Activated CD4-positive, alpha-beta T cell treated with anti-CD3 and anti-CD28 coated beads, Interleukin-2, amount 50 U/mL, for 24 hours (primary cell): Measurements from ENCODE around the gene EIF4E1B.

Experiments
- DNase-seq, 2 donors: peaks; one replicate each; pipeline ENCODE4 v3.0.0-alpha.2; 2020; ENCODE audit warnings: low read depth in 1 of 2, low spot score in 1 of 2

Gene EIF4E1B

DNA sequence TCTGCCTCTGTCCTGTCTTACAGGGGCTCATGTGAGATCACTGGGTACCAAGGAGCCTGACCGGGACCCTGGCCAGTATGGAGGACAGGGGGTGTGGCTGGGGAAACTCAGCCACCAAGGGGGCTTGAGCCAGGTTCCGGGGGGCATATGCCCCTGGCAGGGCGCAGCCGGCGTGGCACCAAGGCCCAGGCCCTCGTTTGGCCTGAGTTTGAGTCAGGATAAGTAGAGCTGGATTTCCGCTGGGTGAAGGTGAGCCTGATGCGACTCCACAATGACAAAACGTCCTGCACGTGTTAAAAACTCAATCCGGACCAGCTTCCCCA, 16.2 kb downstream of the EIF4E1B start:
- no peak for DNase-seq

DNA sequence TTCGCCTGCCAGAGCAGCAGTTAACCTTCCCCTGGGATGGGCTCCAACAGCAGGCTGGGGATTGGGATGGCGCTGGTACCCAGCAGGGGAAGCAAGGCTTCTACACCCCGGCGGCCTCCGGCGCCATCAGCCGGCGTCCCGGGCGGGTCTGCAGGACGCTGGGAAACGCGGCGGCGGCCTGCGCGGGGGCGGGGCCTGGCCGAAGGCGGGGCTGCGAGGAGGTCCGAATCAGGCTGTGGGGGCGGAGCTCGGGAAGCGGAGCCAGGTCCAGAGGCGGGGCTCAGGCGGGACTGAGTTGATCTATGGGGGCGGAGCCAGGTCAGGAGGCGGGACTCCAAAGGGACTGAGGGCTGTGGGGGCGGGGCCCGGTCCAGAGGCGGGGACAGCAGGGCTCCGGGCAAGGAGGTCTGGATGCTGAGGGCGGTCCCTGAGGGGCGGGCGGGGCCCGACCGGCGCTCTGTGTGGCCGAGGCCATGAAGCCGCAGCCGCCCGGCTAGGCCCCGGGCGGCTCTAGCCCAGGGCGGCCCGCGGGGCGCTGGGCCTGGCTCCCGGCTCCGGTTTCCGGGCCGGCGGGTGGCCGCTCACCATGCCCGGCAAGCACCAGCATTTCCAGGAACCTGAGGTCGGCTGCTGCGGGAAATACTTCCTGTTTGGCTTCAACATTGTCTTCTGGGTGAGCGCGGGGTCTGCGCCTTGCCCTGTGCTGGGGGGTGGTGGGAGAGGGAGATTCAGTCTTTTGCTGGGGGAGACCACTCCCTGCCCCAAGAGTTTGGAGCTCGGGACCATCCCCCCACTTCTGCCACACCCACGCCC, 16.8 kb downstream of the EIF4E1B start, which contains the start of gene TSPAN17:
TSPAN17 (plus strand) TSS at position 455 of the 813 bp plus-strand sequence; CDS start at position 587, 132 bp downstream.
- DNase-seq, result peak; percentile 95 to 98

DNA sequence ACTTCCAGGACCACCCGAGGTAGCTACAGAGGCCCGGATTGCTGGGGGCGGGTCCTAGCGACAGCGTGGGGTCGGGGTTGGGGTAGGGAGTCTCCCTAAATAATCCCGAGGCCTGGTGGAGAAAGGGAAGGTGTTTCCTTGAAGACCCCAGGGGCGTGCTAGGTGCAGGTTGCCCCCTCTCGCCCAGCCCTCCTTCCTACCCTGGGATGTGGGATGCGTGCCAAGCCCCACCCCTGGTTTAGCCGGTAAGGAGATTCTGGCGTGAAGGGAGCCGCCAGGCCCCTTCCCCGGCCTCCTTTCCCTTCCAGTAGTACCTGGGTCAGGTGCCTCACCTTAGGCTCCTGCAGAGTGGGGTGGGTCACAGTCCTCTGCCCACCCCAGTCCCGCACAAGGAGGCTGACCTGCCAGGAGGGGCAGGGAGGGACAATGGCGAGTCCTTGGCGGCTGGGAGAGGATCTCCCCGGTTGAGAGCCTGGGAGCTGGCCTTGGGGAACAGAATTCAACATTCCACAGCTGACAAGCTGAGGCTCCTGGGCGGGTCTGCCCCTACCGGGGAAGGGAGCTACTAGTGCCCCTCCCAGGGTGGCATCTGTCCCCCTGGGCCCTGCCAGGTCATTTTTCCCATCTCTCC, 17.5 kb downstream of the EIF4E1B start:
- no peak for DNase-seq

DNA sequence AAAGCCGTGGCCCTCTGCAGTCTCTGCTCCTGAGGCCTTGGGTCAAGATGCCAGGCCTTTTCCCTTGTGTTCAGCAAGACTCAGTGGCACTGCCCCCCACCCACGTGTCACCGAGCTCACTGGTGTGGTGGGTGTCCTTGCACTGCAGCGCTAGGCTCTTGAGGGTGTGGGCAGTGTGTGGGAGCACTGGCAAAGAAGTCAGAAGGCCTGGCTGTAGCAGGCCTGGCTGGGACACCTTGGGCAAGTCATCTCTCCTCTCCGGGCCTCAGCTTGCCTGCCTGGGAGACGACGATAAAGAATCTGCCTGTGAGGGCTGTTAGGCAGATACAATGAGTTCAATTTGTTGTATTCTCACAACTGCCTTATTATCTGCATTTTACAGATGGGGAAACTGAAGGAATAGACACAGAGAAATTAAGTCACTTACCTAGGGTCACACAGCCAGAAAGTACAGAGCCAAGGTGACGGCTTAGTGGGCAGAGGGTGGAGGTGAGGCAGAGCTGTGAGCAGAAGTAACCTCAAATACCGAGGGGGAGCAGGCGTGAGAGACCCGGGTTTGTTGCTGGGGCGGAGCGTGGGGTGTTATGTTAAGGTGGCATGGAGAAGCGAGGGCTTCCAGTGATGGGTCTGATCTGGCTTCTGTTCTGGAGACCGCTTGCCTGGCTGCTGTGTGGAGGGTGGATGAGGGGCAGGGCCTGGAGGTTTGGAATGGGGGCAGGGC, 18.2 kb downstream of the EIF4E1B start:
- no peak for DNase-seq

DNA sequence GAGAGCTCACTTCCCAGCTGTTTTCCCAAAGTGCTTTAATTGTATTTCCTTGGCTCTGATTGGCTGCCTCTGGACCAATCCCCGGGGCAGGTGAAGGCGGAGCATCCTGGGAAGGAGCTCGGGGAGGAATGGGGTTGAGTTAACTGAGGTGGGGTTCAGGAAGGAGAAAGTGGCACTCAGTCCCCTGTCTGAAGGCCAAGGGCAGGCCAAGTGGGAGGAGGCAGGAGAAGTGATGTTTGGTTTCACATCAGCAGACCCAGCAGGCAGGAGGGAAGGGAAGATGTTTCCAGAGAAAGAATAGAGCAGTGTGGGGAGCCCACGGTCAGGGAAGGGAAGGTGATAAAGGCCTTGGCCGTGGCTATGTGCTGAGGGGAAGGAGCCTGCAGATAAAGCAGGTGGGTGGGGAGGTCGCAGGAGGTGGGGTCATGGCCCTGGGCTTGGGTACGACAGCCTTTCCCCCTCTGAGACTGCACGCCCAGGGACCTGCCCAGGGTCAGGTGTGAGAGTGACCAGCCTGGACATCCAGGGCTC, 19.9 kb downstream of the EIF4E1B start:
- no peak for DNase-seq

DNA sequence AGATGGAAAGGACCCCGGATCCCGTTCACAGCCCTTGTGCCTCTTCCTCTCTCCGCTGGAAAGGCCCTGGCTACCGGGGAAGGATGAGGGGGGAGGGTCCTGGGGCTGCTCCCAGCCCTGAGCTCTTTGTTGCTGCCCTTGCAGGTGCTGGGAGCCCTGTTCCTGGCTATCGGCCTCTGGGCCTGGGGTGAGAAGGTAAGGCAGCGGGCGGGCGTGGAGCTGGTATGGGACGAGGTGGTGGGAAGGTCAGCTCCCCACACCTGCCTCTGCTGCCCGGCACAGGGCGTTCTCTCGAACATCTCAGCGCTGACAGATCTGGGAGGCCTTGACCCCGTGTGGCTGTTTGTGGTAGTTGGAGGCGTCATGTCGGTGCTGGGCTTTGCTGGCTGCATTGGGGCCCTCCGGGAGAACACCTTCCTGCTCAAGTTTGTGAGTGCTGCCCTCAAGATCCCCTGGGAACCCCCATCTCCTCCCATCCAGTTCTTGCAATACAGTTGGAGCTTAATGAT, 21.1 kb downstream of the EIF4E1B start:
- no peak for DNase-seq

DNA sequence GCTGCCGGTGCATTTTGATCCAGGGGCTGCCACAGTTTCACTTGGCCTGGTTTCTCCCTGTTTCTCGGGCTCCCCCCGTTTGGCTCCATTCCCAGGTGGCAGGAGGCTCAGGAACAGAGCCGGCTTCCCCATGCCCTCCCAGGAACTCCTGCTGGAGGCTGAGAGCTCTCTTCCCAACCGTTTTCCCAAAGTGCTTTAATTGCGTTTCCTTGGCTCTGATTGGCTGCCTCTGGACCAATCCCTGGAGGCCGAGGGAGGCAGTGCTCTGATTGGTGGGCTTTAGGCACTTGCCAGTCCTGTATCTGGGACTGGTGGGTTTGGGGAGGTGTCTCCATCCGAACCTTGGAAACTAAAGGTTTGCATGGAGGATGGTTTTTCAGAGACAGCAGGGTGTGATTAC, 21.7 kb downstream of the EIF4E1B start:
- DNase-seq, result no peak

DNA sequence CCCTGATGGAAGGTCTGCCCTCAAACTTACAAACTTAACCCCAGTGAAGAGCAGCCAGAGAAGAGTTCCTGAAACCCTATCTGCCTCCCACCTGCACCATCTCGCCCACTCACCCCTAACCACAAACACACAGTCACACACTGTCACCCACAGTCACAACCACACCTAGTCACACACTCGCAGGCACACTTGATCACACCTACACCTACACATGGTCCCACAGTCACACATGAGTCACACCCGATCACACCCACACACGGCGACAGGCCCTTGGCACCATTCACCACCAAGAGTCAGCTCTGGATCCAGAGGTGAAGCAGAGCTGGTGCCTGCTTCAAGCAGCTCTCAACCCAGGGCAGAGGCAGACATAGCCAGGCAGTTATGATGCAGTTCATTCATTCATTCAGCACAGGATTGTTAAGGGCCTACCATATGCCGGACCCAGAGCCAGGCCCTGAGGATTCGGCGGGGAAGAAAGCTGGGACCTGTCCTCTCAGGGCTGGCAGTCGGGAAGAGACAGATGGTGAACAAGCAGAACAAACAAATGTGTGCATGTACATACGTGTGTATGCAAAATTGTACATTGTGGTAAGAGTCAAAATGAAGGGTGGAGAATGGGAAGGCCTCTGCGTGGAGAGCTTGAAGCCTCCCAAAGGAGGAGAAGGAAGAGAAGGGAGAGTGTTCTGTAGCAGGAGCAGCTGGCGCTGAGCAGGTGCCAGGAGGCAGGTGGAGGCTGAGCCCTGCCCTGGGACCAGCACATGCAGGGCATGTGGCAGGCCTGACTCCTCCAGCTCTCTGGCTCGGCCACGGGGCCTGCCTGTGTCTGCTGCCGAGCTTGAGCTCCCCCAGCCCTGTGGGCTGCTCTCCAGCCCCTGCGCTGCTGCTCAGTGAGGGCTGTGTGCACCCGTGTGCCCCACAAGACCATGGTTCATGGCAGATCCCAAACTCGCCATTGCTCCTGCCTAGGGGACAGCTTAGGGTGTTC, 23.2 kb downstream of the EIF4E1B start:
- peak; percentile 68 to 78 for DNase-seq

DNA sequence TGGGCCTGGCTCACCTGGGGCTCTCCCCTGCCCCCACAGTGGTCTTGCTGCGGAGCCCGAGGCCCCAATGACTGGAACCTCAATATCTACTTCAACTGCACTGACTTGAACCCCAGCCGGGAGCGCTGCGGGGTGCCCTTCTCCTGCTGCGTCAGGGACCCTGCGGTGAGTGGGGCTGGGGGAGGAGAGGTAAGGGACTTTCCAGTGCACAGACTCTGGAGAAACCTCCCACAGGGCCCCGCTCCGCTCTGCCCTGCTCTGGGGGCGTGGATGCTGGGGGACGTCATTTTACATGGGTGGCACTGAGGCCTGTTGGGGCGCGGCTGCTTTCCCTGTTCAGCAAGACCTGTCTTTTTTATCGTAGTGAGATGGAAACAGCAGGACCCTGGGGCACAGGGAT, 24.4 kb downstream of the EIF4E1B start:
- no peak for DNase-seq

DNA sequence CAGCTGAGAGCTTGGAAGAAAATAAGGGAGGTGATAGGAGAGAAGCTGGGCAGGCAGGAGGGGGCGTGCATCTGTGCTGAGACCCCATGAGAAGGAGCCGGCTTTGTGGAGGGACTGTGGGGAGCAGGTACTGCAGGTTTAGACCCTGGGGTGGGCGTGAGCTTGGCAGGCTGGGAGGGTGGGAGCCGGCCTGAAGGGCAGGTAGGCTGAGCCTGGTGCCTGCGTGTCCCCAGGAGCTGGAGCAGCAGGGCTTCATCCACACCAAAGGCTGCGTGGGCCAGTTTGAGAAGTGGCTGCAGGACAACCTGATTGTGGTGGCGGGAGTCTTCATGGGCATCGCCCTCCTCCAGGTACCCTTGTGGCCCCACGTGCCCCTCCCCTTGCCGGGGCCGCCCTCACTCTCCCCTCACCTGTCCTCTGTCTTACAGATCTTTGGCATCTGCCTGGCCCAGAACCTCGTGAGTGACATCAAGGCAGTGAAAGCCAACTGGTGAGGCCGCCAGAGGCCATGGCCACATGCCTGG, 26.1 kb downstream of the EIF4E1B start:
- DNase-seq, result no peak

DNA sequence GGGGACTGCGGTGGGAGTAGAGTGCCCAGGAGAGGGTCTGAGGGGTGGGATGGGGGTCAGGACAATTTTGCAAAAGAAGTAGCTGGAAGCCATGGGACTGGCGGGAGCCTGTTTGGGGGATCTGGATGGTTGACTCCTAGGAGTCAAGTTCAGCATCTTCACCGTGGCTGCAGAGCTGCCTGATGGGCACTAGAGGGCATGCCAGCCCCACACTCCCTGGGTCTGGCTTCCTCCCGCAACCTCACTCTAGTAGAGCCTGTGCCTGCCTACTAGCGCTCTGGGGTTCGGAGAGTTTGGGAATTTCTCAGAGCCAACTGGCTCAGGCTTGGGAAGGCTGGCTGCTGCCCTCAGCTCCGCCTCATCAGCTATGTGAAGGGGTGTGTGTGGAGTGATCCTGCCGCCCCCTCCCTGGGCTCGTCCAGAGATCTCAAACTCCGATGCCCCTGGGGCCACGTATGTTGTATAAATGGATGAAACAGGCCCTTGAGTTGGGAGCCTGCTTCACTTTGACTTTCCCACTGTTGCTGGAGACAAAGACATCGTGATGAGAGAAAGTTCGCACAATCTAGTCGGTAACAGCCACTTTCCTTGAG, 27.6 kb downstream of the EIF4E1B start:
- peak; percentile 51 to 61 for DNase-seq

DNA sequence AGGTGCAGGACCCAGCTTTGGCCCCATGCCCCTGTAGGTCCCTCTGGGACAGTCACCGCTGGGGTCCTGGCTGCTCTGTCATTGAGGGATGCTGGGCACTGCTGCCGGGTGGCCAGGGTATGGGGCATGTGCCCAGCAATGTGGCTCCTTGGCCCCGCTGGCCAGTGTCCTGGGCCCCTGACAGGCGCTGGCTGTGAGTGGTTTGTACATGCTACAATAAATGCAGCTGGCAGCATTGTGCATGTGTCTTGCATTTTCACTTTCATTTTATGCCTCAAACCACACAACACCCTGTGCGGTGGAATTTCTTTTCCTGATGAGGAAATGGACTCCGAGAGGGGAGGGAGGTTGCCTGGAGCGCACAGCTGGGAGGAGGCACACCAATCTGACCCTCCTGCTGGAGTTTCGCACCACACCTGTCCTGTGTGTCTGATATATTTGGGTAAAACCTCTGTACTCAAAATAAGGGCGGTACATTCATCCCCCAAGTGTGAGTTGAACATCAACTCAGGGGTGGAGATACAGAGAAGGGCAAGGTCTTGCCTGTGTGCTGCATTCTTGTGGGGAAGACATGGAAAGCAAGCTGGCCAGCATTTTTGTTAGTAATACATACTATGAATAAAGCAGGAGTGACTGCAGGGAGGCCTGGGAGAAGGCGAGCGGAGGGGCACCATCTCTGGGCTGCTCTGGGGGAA, 28.5 kb downstream of the EIF4E1B start:
- DNase-seq, result no peak

DNA sequence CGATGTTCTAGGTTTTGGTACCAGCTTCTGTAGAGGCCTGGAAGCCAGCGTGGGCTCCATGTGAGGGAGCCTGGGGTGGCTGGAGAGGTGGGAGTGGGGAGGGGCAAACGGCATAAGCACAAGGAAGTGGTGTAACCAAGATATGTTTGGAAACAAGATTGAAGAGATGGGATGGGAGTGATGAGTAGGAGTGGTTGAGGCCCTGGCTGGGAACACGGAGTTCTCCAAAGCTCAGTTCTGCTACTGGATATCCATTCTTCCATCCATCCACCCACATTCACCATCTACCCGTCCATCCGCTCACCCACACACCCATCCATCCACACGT, 29.0 kb downstream of the EIF4E1B start:
- no peak for DNase-seq

DNA sequence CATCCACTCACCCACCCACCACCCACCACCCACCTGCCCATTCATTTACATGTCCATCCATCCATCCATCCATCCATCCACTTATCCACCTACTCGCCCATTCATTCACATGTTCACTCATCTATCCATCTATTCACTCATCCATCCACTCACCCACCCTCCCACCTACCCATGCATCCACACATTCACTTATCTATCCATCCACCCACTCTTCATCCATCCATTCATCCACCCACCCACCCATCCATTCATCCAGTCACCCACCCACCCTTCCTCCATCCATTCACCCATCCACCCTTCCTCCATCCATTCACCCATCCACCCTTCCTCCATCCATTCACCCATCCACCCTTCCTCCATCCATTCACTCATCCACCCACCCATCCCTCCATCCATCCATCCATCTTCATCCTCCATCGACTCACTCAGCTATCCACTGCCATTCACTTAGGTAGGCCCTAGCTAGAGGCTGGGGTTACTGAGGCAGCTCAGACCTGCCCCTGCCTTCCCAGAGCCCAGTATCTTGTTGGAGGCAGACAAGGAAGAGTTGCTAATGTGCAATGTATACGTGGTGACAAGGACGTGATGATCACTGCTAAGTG, 29.5 kb downstream of the EIF4E1B start:
- DNase-seq, result no peak

DNA sequence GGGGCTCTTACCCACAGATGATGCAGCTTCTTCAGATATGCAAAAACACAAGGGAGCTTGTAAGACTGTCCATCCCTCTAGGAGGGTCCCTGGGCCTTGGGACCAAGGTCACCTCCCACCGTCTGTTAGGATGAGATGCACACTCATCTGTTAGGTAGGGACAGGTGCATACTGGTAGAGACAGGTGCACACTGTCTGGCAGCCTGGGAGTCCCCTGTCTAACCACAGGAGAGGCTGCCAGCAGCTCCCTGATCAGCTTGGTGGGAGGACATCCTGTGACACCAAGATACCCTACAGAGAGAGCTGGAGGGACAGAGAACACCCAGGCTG, 30.0 kb downstream of the EIF4E1B start:
- DNase-seq, result no peak

DNA sequence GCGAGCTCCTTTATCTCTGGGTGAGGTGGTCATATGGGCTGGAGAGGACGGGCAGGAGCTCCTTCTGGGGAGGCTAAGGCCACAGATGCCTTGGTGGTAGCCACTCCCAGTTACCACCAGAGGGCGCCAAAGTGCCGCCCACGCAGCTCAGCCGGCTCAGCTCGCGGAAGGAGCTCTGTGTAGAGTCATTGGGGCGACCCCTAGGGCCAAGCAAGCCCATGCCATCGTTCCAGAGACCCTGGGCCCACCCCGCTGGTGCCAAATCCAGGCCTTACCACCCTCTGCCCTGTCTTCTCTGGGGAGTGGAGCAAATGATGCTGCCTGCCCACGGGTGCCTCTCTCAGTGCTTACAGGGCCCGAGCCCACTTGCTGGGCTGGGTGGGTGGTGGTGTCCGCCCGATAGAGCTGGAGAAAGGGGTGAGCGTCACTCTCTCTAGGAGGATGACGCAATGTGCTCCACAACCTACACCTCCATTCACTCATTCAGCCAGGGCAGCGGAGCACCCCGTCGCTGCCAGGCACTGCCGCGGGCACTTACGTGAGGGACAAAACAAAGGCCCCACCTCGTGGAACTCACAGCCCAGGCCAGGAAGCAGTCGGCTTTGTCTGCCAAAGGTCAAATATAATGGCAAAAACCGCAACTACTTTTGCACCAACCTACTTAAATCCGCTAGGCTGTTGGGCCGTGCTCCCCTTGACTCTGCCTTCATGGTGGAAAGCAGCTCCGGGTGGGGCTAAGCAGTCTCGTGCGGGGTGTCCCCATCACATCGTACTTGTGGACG, 30.6 kb downstream of the EIF4E1B start:
- DNase-seq, result peak; percentile 73 to 79

DNA sequence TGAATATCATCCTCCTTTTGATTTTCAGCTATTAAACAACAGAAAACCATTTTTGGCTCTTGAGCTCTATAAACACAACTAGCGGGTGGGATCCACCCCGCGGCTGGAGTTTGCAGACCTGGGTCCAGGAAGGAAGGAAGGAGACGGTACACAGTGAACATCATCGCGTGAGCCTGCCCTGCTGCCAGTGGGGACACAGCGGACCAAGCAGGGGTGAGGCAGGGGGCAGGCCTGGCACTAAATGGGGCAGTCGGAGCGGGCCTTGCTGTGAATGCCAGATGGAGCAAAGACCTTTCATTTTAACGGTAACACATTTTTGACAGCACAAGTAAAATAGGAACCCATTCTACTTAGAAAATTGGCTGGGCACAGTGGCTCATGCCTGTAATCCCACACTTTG, 31.2 kb downstream of the EIF4E1B start:
- DNase-seq, result no peak
